ENCODE measurements around the gene COL5A1. TPM values are rescaled to one million over a fixed set of nuclear protein-coding genes. Genes with fewer than 3 reads are reported as not detected.
A peak's percentile ranks its signal among the peaks of the same experiment; 100 is the strongest.

COL5A1 gene
- total RNA-seq, 6 donors from 2014 or later = 7.5 to 75.4 (median 27.4) TPM

GRCh38 chr9:134809292-134809691 is 167.7 kb downstream of the COL5A1 start:
- DNase-seq (no peak), ATAC-seq (ENCODE audit: low FRiP score in 2 of 2) (peak in 1 of 2 donors; percentile 25)
- WGBS, 2 donors = 84 to 91% methylated on average over 15 of the region's 15 CpGs
- Histone ChIP-seq H3K4me1 (peaks cover 0 to 6% (median 0%) of the 10 kb centered on the region in 4 donors), H3K27me3 (no peaks in the 10 kb centered on the region), H3K9me3 (no peaks in the 10 kb centered on the region), H3K36me3 (peaks cover 0 to 4% (median 0%) of the 10 kb centered on the region in 4 donors), H3K4me3 (no peak overlapping the region), H3K27ac (no peak overlapping the region)
- no peak for TF ChIP-seq POLR2A (IDR thresholded peaks at IDR 0.05)
- no peak for TF ChIP-seq POLR2AphosphoS5 (IDR thresholded peaks at IDR 0.05)
- no peak for TF ChIP-seq EP300 (IDR thresholded peaks at IDR 0.05)
- no peak for TF ChIP-seq CTCF (IDR thresholded peaks at IDR 0.05)

- TF ChIP-seq POLR2AphosphoS5 (IDR thresholded peaks at IDR 0.05) (no peak), CTCF (IDR thresholded peaks at IDR 0.05) (no peak), POLR2A (IDR thresholded peaks at IDR 0.05) (no peak), EP300 (IDR thresholded peaks at IDR 0.05) (no peak)
- Histone ChIP-seq H3K4me3 (no peak overlapping the region), H3K27ac (no peak overlapping the region), H3K27me3 (no peaks in the 10 kb centered on the region), H3K36me3 (peaks cover 0 to 8% (median 0%) of the 10 kb centered on the region in 4 donors), H3K9me3 (no peaks in the 10 kb centered on the region), H3K4me1 (peaks cover 0 to 6% (median 0%) of the 10 kb centered on the region in 4 donors)
- ATAC-seq (ENCODE audit: low FRiP score in 2 of 2) = no peak
- WGBS, 2 donors = 87 to 90% methylated on average over 10 of the region's 10 CpGs
- DNase-seq = no peak
Measured at GRCh38 chr9:134809826-134810225, 168.2 kb downstream of the COL5A1 start.

DNA sequence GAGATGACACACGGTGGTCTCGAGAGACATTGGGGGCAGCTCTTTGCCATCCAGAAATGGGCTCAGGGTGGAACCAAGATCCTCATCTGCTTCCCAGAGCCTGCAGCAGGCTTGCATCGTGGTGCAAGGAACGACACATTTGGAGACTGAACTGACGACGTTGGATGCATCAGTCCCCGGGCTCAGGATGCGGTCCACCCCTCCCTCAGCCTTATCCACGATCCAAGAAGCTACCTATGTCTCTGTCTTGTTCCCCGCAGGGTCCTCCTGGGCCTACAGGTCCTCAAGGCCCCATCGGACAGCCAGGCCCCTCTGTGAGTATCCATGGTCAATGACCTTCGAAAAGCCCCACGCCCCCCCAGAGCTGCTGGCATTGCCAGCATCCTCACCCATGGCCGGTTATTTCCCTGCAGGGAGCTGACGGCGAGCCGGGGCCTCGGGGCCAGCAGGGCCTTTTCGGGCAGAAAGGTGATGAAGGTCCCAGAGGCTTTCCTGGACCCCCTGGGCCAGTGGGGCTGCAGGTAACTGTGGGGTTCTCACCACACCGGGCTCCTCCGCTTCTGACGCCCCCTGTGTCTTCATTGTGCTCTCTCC is 169.6 kb downstream of the COL5A1 start:
- WGBS, 2 donors = 85 to 96% methylated on average over 16 to 22 of the region's 22 CpGs
- TF ChIP-seq EP300 (IDR thresholded peaks at IDR 0.05) (no peak), POLR2AphosphoS5 (IDR thresholded peaks at IDR 0.05) (no peak), POLR2A (IDR thresholded peaks at IDR 0.05) (no peak), CTCF (IDR thresholded peaks at IDR 0.05) (no peak)
- Histone ChIP-seq H3K4me1 (peaks cover 0 to 6% (median 0%) of the 10 kb centered on the region in 4 donors), H3K4me3 (no peak overlapping the region), H3K9me3 (no peaks in the 10 kb centered on the region), H3K27ac (no peak overlapping the region), H3K27me3 (no peaks in the 10 kb centered on the region), H3K36me3 (peaks cover 0 to 18% (median 0%) of the 10 kb centered on the region in 4 donors)
- DNase-seq (no peak), ATAC-seq (ENCODE audit: low FRiP score in 2 of 2) (no peak)

DNA sequence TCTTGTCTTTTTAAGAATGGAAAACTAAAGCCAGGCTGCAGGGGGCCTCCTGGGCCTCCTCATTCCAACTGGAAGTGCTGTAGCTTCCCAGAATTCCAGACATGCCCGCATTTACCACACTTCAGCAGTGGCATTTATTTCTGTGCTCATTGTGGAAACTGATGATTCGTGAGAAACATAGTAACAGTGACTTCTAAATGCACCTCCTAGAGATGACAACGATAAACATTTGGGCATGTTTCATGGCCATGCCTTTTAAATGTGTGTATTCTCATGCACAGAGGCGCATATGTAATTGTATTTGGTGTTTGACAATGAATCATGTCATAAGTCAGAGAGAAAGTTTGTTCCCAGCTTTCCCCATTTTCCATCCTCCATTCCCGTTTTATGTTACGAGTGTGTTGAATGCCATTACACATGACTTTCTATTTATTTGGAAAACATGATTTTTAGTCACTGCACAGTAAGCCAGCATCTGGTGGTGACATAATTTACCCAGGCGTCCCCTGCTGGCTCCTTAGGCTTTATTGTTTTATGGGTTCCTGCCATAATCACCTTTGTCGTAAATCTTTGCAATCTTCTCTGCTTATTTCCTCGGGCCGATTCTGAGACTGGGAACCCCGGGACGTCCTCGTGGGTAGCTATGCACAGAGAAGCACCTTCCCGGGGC is 170.2 kb downstream of the COL5A1 start:
- Histone ChIP-seq H3K9me3 (no peaks in the 10 kb centered on the region), H3K4me3 (no peak overlapping the region), H3K27me3 (no peaks in the 10 kb centered on the region), H3K27ac (no peak overlapping the region), H3K36me3 (peaks cover 0 to 18% (median 0%) of the 10 kb centered on the region in 4 donors), H3K4me1 (peaks cover 0 to 6% (median 0%) of the 10 kb centered on the region in 4 donors)
- 79 to 84% methylated on average over 14 of the region's 14 CpGs for WGBS, 2 donors
- TF ChIP-seq POLR2AphosphoS5 (IDR thresholded peaks at IDR 0.05) (no peak), EP300 (IDR thresholded peaks at IDR 0.05) (no peak), POLR2A (IDR thresholded peaks at IDR 0.05) (no peak), CTCF (IDR thresholded peaks at IDR 0.05) (no peak)
- no peak for DNase-seq
- ATAC-seq (ENCODE audit: low FRiP score in 2 of 2) = no peak

Measured in upper lobe of left lung (tissue), 6 donors.